H1 (cell line): ENCODE measurements around the gene RAPGEF6. TPM values are rescaled to one million over a fixed set of nuclear protein-coding genes. Genes with fewer than 3 reads are reported as not detected.

Source experiments
- CTCF ChIA-PET: fragments of 300-600 bp; sonication (Branson Sonifier 250); formaldehyde crosslinking; loops from one replicate; lab custom pipeline; 2021; ENCODE audit not compliant: partially characterized antibody; lab: Charles Lee
- POLR2A ChIA-PET: fragments of 300-600 bp; sonication (Branson Sonifier 250); formaldehyde crosslinking; loops from one replicate; lab custom pipeline; 2021; ENCODE audit warnings: inconsistent platforms; ENCODE audit not compliant: partially characterized antibody; lab: Charles Lee
- DNase-seq, 2 experiments: peaks; one replicate each; pipeline versions ENCODE4 v3.0.0 to v3.0.0-alpha.2; 2010 to 2022; ENCODE audit warnings: low spot score in 2 of 2, low read depth in 1 of 2, mixed read lengths in 1 of 2
- FAIRE-seq: peaks from 2 replicates; lab custom pipeline; 2011; peaks lifted over from hg19 to GRCh38; lab: Jason Lieb, UNC
- H2AFZ ChIP-seq: 2 replicates; pipeline ENCODE4 v1.8.1; 2012; ENCODE audit warnings: low read length, inconsistent platforms
- H2AK5ac ChIP-seq: 2 replicates; pipeline ENCODE4 v1.6.1; 2013; ENCODE audit warnings: low read depth, low read length
- H2BK120ac ChIP-seq: replicated peaks from 2 replicates; pipeline ENCODE3; 2013; ENCODE audit warnings: low read depth, low read length, inconsistent platforms
- H2BK12ac ChIP-seq: 2 replicates; pipeline ENCODE4 v1.6.1; 2013; ENCODE audit warnings: low read depth, low read length
- H2BK15ac ChIP-seq: 2 replicates; pipeline ENCODE4 v1.6.1; 2013; ENCODE audit warnings: low read length
- H2BK20ac ChIP-seq: 2 replicates; pipeline ENCODE4 v1.6.1; 2013; ENCODE audit warnings: low read length
- H2BK5ac ChIP-seq: 2 replicates; pipeline ENCODE4 v1.6.1; 2013; ENCODE audit warnings: low read depth, low read length
- H3K14ac ChIP-seq: 2 replicates; pipeline ENCODE4 v1.6.1; 2013; ENCODE audit warnings: inconsistent platforms; ENCODE audit not compliant: insufficient read length
- H3K18ac ChIP-seq: 2 replicates; pipeline ENCODE4 v1.6.1; 2013; ENCODE audit warnings: low read length; ENCODE audit errors: extremely low read depth
- H3K23ac ChIP-seq: 2 replicates; pipeline ENCODE4 v1.6.1; 2013; ENCODE audit warnings: inconsistent platforms; ENCODE audit not compliant: insufficient read length
- H3K23me2 ChIP-seq: 2 replicates; pipeline ENCODE4 v1.6.1; 2013; ENCODE audit warnings: low read depth, low read length
- H3K27ac ChIP-seq: 2 replicates; pipeline ENCODE4 v1.6.1; 2011; ENCODE audit warnings: low read depth, low read length, inconsistent platforms
- H3K27me3 ChIP-seq, 4 experiments: replicated peaks in 1 of 4; 1 replicate in 1 of 4; 2 replicates in 3 of 4; pipeline versions ENCODE4 v1.6.1 to v1.8.1; 2011 to 2013; ENCODE audit warnings: low read length in 3 of 4, mild to moderate bottlenecking in 3 of 4, inconsistent platforms in 2 of 4, mixed read lengths in 2 of 4, moderate library complexity in 1 of 4; ENCODE audit not compliant: control insufficient read depth in 3 of 4, insufficient read depth in 3 of 4; ENCODE audit errors: extremely low read depth in 1 of 4
- H3K36me3 ChIP-seq, 4 experiments: 2 replicates each; pipeline versions ENCODE4 v1.6.1 to v1.8.1; 2011 to 2013; ENCODE audit warnings: mild to moderate bottlenecking in 4 of 4, low read length in 3 of 4, moderate library complexity in 2 of 4, control low read depth in 1 of 4, inconsistent platforms in 1 of 4; ENCODE audit not compliant: insufficient read depth in 4 of 4, control insufficient read depth in 2 of 4
- H3K4ac ChIP-seq: replicated peaks from 2 replicates; pipeline ENCODE3; 2013; ENCODE audit warnings: low read length, low read depth, mixed read lengths, inconsistent platforms; ENCODE audit not compliant: insufficient read length
- H3K4me1 ChIP-seq, 4 experiments: replicated peaks in 1 of 4; 1 replicate in 1 of 4; 2 replicates in 3 of 4; pipeline versions ENCODE4 v1.6.1 to v1.8.1; 2011 to 2013; ENCODE audit warnings: low read length in 3 of 4, inconsistent platforms in 2 of 4, mixed read lengths in 1 of 4; ENCODE audit not compliant: insufficient read depth in 4 of 4, control insufficient read depth in 3 of 4
- H3K4me2 ChIP-seq, 2 experiments: 2 replicates each; pipeline versions ENCODE4 v1.6.1 to v1.8.1; 2011 to 2013; ENCODE audit warnings: low read depth in 2 of 2, low read length in 2 of 2, control low read depth in 1 of 2, inconsistent platforms in 1 of 2, mild to moderate bottlenecking in 1 of 2; ENCODE audit not compliant: insufficient read depth in 1 of 2
- H3K4me3 ChIP-seq, 4 experiments: fragments of 200-600, 300-600 bp in 1 of 4; sonication (generic), shearing (Covaris generic), sonication (Bioruptor Twin) in 1 of 4; 2 replicates each; pipeline versions ENCODE4 v1.5.1 to v1.8.1; 2011 to 2016; ENCODE audit warnings: low read length in 4 of 4, low read depth in 3 of 4, control low read depth in 2 of 4, inconsistent platforms in 2 of 4, mild to moderate bottlenecking in 2 of 4, mixed read lengths in 1 of 4, moderate library complexity in 1 of 4; ENCODE audit not compliant: insufficient read depth in 2 of 4; ENCODE audit errors: extremely low read depth in 1 of 4
- H3K56ac ChIP-seq: replicated peaks from 2 replicates; pipeline ENCODE3; 2013; ENCODE audit warnings: low read depth, mild to moderate bottlenecking, mixed read lengths, low read length, inconsistent platforms; ENCODE audit not compliant: insufficient read length
- H3K79me1 ChIP-seq: 2 replicates; pipeline ENCODE4 v1.6.1; 2013; ENCODE audit warnings: low read depth, low read length, control low read depth
- H3K79me2 ChIP-seq, 2 experiments: 2 replicates each; pipeline versions ENCODE4 v1.6.1 to v1.8.1; 2012 to 2013; ENCODE audit warnings: low read length in 2 of 2, mild to moderate bottlenecking in 2 of 2, inconsistent platforms in 1 of 2; ENCODE audit not compliant: insufficient read depth in 2 of 2, control insufficient read depth in 1 of 2
- H3K9ac ChIP-seq, 4 experiments: replicated peaks in 1 of 4; 1 replicate in 1 of 4; 2 replicates in 3 of 4; pipeline versions ENCODE4 v1.6.1 to v1.8.1; 2011 to 2013; ENCODE audit warnings: low read depth in 3 of 4, low read length in 3 of 4, control low read depth in 2 of 4, mild to moderate bottlenecking in 2 of 4, moderate library complexity in 2 of 4, inconsistent platforms in 1 of 4; ENCODE audit errors: extremely low read depth in 1 of 4
- H3K9me3 ChIP-seq, 2 experiments: 2 replicates each; pipeline versions ENCODE4 v1.6.1 to v1.8.1; 2012 to 2013; ENCODE audit warnings: mild to moderate bottlenecking in 2 of 2, moderate library complexity in 2 of 2, control low read depth in 1 of 2, inconsistent platforms in 1 of 2, low read depth in 1 of 2, low read length in 1 of 2, mixed read lengths in 1 of 2; ENCODE audit not compliant: insufficient read depth in 2 of 2
- H4K20me1 ChIP-seq, 2 experiments: replicated peaks in 1 of 2; 2 replicates each; pipeline versions ENCODE3 to v1.8.1; 2011 to 2013; ENCODE audit warnings: inconsistent platforms in 2 of 2, low read length in 2 of 2, mild to moderate bottlenecking in 1 of 2; ENCODE audit not compliant: insufficient read depth in 2 of 2, control insufficient read depth in 1 of 2
- H4K5ac ChIP-seq: 2 replicates; pipeline ENCODE4 v1.6.1; 2013; ENCODE audit warnings: low read length, low read depth, mixed read lengths, inconsistent platforms; ENCODE audit not compliant: insufficient read length
- H4K8ac ChIP-seq: 2 replicates; pipeline ENCODE4 v1.8.0; 2013; ENCODE audit warnings: mild to moderate bottlenecking, moderate library complexity, low read length, inconsistent platforms; ENCODE audit not compliant: insufficient read depth; ENCODE audit errors: extremely low read depth
- H4K91ac ChIP-seq: replicated peaks from 2 replicates; pipeline ENCODE3; 2013; ENCODE audit warnings: low read length, mixed read lengths, inconsistent platforms; ENCODE audit not compliant: insufficient read length
- ASH2L ChIP-seq: fragments of 200-600, 300-600 bp; sonication (generic); IDR thresholded peaks from one replicate; pipeline ENCODE4 v1.7.1; 2017; ENCODE audit warnings: low read length
- CBX5 ChIP-seq: fragments of 300-800, 300-1000 bp; sonication (generic); IDR thresholded peaks from 2 replicates; pipeline ENCODE4 v1.7.1; 2016; ENCODE audit warnings: antibody characterized with exemption, low read length, low read depth
- CEBPB ChIP-seq: IDR thresholded peaks from 2 replicates; pipeline ENCODE4 v1.6.1; 2012; ENCODE audit warnings: low read depth, low read length
- JUN ChIP-seq: IDR thresholded peaks from 2 replicates; pipeline ENCODE4 v1.6.1; 2011; ENCODE audit warnings: low read depth, mild to moderate bottlenecking, improper control_type of control experiment, low read length
- KDM5A ChIP-seq: fragments of 200-600 bp; IDR thresholded peaks from 2 replicates; pipeline ENCODE4 v1.7.1; 2012; ENCODE audit warnings: mild to moderate bottlenecking, low read length, inconsistent platforms, mixed read lengths
- POLR2AphosphoS5 ChIP-seq: IDR thresholded peaks from 2 replicates; pipeline ENCODE4 v1.6.1; 2011; ENCODE audit warnings: low read depth, low read length
- RFX5 ChIP-seq: IDR thresholded peaks from 2 replicates; pipeline ENCODE4 v1.6.1; 2011; ENCODE audit warnings: low read depth, low read length, improper control_type of control experiment, borderline replicate concordance
- SIN3A ChIP-seq, 2 experiments: IDR thresholded peaks in 1 of 2; conservative IDR thresholded peaks in 1 of 2; 2 replicates each; pipeline ENCODE4 v1.6.1; 2011 to 2012; ENCODE audit warnings: low read length in 2 of 2, improper control_type of control experiment in 1 of 2, low read depth in 1 of 2, mild to moderate bottlenecking in 1 of 2
- SIX5 ChIP-seq: IDR thresholded peaks from 2 replicates; pipeline ENCODE4 v1.6.1; 2011; ENCODE audit warnings: mild to moderate bottlenecking, low read depth, low read length
- TAF1 ChIP-seq: IDR thresholded peaks from 2 replicates; pipeline ENCODE4 v1.6.1; 2011; ENCODE audit warnings: mild to moderate bottlenecking, low read depth, low read length
- TEAD4 ChIP-seq: IDR thresholded peaks from 2 replicates; pipeline ENCODE4 v1.6.1; 2012; ENCODE audit warnings: low read depth, low read length, inconsistent platforms, mixed read lengths
- WGBS, 2 experiments: shearing (Covaris generic) in 1 of 2; methylation state at CpG; one replicate each; pipeline versions ENCODE4 v1.1.6 to v1.1.7; 2013 to 2015; ENCODE audit warnings: low lambda C conversion rate in 2 of 2, mixed read lengths in 2 of 2, inconsistent platforms in 1 of 2, low coverage in 1 of 2, missing lambda C conversion rate in 1 of 2; ENCODE audit not compliant: insufficient replicate concordance in 2 of 2, insufficient coverage in 1 of 2, insufficient read length in 1 of 2; ENCODE audit errors: extremely low coverage in 1 of 2, missing lambda C conversion rate in 1 of 2; 5-methylcytosine and 5-hydroxymethylcytosine counted together
- polyA plus RNA-seq, 7 experiments: library from polyadenylated mRNA; depleted of rRNA in 3 of 7; stranded (reverse) in 5 of 7; unstranded in 2 of 7; fragments of >200 nt in 5 of 7; fragments of 200-250 nt in 2 of 7; gene quantifications; 1 replicate in 5 of 7; 2 replicates in 1 of 7; 4 replicates in 1 of 7; pipeline versions ENCODE4 v1.2.1 to v1.2.3, GENCODE V29; 2011 to 2013; ENCODE audit warnings: missing spikeins in 2 of 7, mixed read lengths in 2 of 7
- total RNA-seq: library from RNA; stranded (reverse); fragmentation: NEBNext Ultra II Directional; extraction: Animal tissue kit (Norgen Biotek cat#: 25700); gene quantifications from 2 replicates; pipeline ENCODE4 v1.2.1, GENCODE V29; 2021
- TF ChIP-seq, protein P1 (sequence below): IDR thresholded peaks from 2 replicates; pipeline ENCODE4 v1.6.1; 2012; ENCODE audit warnings: inconsistent platforms

The RAPGEF6 gene
- total and polyA plus RNA-seq, 2 of the 8 experiments (the other 6 are each of a cell fraction or from before 2014, with no cell fraction given), result 4.8 to 20.0 TPM

DNA sequence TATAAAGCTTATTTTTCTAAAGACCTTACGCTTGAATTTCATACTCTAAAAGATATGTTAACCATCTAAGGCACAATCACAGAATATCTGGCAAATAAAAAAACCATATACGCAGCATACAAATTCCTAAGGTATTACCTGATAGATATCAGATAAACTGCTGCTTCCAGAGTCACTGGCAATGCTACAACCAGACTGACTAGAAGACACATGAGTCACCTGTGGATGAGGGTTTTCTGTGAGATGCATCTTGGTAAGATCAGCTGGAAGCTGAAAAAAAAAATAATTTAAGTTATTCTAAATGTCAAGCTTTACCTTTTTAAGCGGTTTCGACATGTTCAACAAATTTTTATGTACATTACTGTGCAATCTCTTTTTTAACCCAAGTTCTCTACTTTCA is 113.8 kb downstream of the RAPGEF6 start:
- H3K36me3 ChIP-seq, result 0 out of 8 replicates have a peak, but pooled peaks cover 0 to 2% (median 0%) of the 10 kb centered on the region in 4 experiments
- DNase-seq, result no peak
- ChIA-PET CTCF (interaction anchor here (0.7 to 1.3 kb wide), 4 partner anchors 10 to 541 kb away, joined by 3 to 5 read pairs (median 4); no protein-coding TSS in a partner anchor), POLR2A (no interaction called here)
- no peak overlapping the region for H2BK20ac ChIP-seq
- no peak overlapping the region for H3K27ac ChIP-seq
- no peak overlapping the region for H4K91ac ChIP-seq
- no peak overlapping the region for H3K23ac ChIP-seq
- no peak overlapping the region for H3K18ac ChIP-seq
- TF ChIP-seq TAF1, result no peak
- TF ChIP-seq CBX5, result no peak
- no peak for TF ChIP-seq ASH2L
- TF ChIP-seq SIX5, result no peak
- TF ChIP-seq RFX5, result no peak
- no peak for TF ChIP-seq JUN
- TF ChIP-seq CEBPB, result no peak
- TF ChIP-seq, protein P1, sequence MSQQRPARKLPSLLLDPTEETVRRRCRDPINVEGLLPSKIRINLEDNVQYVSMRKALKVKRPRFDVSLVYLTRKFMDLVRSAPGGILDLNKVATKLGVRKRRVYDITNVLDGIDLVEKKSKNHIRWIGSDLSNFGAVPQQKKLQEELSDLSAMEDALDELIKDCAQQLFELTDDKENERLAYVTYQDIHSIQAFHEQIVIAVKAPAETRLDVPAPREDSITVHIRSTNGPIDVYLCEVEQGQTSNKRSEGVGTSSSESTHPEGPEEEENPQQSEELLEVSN, result no peak
- no peak for TF ChIP-seq POLR2AphosphoS5
- no peak for TF ChIP-seq KDM5A
- TF ChIP-seq SIN3A (conservative IDR thresholded peaks at IDR 0.05 in 1 of 2, IDR thresholded peaks at IDR 0.05 in 1 of 2; ENCODE audit: low read depth in 1 of 2, low read length in 2 of 2), result no peak
- TF ChIP-seq TEAD4, result no peak
- H4K5ac ChIP-seq, result no peak overlapping the region
- H3K79me2 ChIP-seq, result no peaks in the 10 kb centered on the region
- H3K23me2 ChIP-seq, result no peaks in the 10 kb centered on the region
- H3K56ac ChIP-seq, result no peak overlapping the region
- H2BK120ac ChIP-seq, result no peak overlapping the region
- H3K4ac ChIP-seq, result no peak overlapping the region
- no peak overlapping the region for H3K4me3 ChIP-seq
- H2AK5ac ChIP-seq, result no peak overlapping the region
- no peak overlapping the region for H3K9ac ChIP-seq
- no peak overlapping the region for H4K8ac ChIP-seq
- no peak overlapping the region for H2AFZ ChIP-seq
- H3K4me2 ChIP-seq, result no peak overlapping the region
- H3K4me1 ChIP-seq, result no peaks in the 10 kb centered on the region
- H3K79me1 ChIP-seq, result no peaks in the 10 kb centered on the region
- WGBS, 2 experiments, result 88% methylated on average over 4 of the region's 4 CpGs; no CpG with 5 or more reads in 1 of the 2 experiments
- no peak for FAIRE-seq
- H4K20me1 ChIP-seq, result peaks cover 0 to 1% of the 10 kb centered on the region in 2 experiments
- no peak overlapping the region for H2BK5ac ChIP-seq
- no peaks in the 10 kb centered on the region for H3K9me3 ChIP-seq
- H2BK12ac ChIP-seq, result no peak overlapping the region
- H3K27me3 ChIP-seq, result no peaks in the 10 kb centered on the region
- H2BK15ac ChIP-seq, result no peak overlapping the region
- H3K14ac ChIP-seq, result no peak overlapping the region
